GM18907 (cell line): ENCODE results near the gene BCR.

Source experiments
- ATAC-seq: cut with Tn5 transposase; IDR thresholded peaks from one replicate; pipeline ENCODE4 v1.9.1; 2021; ENCODE audit warnings: mild to moderate bottlenecking, moderate library complexity; ENCODE audit not compliant: unreplicated experiment

Gene BCR

DNA sequence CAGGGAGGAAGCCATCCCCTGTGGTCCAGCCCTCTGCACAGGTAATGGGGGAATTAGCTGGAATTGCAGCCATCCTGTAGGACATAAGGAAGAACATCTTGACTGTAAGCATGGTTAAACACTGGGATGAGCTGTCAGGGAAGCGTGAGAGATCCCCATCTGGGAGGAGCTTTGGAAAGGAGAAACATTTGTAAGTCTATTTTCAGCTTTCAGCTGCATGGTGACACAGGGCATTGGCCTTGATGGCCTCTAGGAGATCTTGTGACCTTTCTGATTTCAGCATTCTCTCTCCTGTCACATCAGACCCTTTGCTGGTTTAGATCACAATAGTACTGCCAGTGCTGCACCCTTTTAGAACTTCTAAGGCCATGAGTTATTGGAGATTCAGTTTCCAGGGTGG, 47.1 kb downstream of the BCR start:
- no peak for ATAC-seq

DNA sequence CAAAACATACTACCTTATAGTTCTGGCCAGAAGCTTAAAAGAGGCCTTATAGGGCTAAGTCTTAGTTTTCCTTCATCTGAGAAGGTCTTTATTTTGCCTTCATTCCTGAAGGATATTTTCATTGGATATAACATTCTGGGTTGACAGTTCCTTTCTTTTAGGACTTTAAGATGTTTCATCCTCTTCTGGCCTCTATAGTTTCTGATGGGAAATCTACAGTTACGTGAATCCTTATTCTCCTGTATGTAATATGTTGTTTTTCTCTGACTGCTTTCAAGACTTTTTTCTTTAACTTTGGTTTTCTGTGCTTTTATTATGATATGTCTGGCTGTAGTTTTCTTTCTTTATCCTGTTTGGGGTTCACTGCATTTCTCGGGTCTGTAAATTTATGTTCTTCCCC, 48.2 kb downstream of the BCR start:
- ATAC-seq, result no peak

DNA sequence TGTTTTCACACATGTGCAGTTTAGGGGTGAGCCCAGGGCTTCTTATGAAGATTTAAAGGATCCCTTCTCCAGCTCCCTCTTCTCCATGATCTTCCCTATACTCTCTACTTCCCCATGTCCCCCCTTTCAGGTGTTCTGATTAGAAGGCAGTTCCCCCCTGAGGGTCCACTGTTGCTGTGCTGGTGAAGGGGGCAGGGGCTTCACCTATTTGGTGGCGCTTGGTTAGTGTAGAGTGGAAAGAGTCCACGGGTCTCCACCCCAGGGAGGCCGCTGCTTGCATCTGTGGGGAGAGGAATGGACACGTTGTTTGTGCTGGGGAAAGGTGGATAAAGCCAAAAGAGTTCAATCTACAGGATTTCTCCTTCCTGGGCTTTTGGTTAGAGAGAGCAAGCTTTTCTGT, 49.3 kb downstream of the BCR start:
- no peak for ATAC-seq

DNA sequence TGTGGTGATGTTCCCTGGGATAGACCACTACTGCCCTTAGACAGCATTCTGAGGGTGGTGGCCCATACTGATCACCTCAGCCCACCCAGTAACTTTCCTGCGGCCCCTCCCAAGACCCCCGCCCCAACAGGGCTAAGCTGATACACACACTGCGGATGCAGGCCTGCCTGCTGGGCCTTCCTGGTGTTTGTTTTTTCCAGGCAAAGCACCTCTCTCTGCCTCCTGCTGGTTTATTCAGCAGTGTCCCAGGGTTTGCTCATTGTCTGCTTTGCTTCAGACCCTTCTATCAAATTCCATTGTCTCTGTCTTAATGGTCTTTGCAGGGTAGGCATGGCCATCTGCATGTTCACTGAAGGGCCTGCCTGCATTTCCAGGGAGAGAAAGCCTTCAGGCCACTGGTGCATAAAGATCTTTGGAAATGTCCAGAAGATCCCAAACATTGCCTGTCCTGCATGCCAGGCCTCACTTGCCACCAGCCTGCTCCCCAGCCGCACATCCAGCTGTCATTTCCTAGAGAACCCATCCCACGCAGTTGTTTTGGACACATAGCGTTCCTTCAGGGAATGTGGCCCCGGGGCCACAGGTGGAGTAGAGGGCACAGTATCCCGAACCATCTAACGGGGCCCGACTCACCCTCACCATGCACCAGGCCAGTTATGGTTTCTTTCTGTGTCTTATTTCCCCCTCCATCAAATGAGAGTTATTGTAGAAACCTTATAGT, 50.2 kb downstream of the BCR start:
- ATAC-seq, result no peak

DNA sequence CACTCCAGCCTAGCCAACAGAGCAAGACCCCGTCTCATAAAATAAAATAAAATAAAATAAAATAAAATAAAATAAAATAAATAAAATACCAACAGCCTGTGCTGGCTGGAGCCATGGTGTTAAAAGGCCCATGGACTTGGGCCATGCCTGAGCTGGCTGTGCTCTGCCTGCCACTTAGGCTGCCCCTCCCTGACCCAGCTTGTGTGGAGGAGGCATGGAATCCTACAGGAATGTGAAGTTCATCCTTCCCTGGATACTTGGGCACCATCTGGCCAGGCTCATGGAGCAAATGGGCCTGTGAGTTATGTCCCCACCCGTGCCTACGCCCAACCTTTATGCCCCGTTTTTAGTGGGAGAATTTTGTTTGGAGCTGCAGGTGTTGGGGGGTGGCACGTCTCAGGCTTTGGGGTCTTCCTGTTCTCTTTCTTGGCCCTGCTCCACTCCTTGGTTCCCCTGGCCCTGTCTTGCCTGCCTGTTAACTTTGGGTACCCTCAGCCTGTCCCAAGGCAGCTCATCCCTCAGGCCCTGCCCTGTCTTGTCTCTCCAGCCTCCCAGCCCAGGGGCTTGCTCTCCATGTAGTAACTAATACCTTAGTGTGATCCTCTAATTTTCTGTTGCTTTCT, 51.3 kb downstream of the BCR start:
- no peak for ATAC-seq

DNA sequence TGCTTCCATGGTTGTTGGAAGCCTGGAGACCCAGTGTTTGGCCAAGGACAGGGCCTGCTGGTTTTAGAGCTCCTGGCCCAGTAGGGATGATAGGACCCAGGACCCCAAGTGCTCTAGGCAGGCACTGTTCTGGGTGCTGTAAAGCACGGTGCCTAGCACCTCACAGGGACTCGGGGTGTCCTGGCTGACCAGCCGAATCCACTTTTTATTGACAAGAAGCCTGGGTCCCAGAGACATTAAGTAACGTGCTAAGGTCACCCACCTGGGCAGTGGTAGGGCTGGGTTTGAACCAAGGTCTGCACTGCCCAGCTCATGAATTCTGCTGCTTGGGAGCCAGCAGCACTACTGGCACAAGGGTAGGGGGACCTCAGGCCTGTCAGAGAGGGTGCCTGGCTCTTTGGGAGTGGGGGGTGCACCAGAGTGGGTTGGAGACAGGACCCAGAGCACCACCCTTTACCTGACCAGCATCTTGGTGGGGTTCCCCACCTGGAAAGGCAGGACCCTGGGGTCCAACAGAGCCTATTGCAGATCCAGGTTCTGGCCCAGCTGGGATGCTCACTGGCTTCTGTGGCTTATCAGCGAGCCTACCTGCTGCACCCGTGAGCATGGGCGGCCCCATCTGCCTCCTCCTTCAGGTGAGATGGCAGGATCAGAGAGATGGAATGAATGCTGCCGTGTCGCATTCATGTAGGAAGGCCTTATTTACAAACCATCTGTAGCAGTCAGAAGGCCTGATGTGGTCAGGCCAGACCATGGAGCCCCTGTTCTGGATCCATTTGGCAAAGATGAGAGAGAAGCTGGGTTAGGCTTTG, 52.0 kb downstream of the BCR start:
- ATAC-seq, result no peak

DNA sequence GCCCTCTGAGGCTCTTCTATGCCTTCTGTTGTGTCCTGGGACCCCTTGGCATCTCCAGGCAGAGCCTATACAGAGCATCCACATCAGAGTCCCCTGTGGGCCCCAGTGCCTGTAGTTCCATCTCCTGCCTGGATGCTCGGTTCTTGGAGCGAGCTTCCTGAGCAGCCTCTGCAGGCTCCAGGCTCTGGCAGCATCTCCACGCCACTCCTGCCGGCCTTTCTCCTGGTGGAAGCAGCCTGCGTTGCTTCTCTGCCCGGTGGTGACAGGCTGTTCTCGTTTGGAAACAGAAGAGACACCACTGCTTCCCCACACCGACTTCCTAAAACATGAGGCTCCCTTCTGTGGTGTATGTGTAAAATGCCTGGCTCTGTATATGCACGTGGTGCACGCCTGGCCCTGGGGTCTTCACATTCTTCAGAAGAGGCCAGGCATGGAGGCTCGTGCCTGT, 52.8 kb downstream of the BCR start:
- no peak for ATAC-seq

DNA sequence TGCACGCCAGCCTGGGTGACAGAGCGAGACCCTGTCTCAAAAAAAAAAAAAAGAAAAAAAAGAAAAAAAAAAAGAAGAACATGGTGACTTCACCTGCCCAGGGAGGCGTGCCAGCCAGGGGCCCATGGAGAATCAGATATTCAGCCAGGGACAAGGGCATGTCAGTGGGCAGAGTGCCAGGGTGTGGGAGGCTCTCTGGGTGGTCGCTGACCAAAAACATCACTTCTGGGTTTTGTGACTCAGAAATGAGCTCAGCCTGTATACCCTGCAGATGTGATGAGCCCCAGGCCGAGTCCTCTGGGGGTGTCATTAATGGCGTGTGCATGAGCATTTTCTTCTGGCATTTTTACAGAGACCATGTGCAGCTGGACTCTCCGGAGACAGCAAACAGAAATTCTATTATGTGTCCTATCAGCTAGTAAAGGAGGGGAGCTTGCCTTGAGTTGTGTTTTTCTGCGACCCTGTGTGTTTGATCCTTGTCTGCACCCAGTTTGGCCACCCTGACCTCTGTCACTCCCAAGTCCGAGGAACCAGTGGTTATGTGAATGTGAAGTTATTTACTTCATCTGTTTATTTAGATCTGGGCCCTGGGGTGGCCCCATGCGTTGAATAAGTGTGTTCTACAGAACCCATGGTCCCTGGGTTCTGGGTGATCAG, 53.6 kb downstream of the BCR start:
- ATAC-seq, result no peak

DNA sequence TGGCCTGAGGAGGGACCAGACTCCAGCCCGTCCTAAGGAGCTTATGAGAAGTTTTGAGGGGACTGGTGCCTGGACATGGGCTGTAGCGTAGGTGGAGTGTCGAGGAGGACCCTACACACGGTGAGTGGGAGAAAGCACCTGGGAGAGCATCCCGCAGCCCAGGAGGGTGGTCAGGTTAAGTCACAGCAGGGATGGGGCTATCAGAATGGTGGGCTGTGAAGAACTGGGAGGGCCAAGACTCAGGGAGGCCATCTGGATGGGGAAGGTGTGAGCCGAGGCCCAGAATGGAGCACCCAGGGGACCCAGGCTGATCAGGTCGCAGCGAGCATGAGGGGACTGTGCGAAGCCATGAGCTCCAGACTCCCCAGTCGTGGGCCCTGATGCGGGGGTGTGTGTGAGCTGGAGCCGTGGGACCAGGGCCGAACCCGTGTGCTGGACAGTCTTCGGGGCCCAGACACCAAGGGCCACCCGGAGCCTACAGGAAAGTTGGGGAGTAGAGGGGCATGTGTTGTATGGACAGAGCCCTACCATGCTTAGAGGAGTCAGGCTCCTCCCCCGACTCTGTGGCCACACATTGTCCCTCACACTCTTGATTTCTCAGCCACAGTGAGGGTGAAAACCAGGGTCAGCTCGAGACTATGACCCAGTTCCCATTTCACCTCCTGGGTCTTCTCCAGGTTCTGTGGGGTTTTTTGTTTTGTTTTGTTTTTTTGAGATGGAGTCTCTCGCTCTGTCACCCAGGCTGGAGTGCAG, 54.3 kb downstream of the BCR start:
- ATAC-seq, result no peak

DNA sequence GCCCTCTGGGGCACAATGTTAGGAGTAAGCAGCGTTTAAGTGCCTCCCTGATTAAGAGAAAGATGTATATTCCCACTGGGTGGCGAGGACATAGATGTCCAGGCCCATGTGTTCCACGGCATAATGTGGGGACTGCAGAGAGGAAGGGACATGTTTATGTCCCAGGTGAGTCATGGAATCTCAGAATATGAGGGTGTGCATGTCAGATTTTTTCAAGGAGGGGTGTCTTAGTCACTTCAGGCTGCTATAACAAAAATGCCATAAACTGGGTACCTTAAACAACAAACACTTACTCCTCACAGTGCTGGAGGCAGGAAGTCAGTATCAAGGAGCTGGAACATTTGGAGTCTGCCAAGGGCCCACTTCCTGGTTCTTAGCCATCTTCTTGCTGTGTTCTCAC, 55.1 kb downstream of the BCR start:
- no peak for ATAC-seq

DNA sequence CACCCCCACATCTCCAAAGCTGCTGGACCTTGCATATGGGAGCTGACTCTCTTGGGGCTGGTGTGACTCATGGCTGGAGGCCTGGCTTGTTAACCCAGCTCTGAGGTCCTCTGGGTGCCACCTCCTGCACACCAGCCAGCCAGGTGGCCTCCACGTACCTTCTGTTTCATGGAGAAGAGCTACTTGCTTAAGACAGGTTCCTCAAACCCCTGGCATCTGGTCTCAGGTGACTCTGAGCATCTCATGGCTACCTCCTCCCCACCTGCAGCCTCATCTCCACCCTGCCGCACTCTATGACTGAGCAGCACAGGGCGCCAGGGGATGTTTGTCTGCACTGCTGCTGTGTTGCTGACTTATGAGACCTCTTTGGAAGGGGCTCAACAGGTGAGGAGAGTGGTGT, 55.7 kb downstream of the BCR start:
- no peak for ATAC-seq

DNA sequence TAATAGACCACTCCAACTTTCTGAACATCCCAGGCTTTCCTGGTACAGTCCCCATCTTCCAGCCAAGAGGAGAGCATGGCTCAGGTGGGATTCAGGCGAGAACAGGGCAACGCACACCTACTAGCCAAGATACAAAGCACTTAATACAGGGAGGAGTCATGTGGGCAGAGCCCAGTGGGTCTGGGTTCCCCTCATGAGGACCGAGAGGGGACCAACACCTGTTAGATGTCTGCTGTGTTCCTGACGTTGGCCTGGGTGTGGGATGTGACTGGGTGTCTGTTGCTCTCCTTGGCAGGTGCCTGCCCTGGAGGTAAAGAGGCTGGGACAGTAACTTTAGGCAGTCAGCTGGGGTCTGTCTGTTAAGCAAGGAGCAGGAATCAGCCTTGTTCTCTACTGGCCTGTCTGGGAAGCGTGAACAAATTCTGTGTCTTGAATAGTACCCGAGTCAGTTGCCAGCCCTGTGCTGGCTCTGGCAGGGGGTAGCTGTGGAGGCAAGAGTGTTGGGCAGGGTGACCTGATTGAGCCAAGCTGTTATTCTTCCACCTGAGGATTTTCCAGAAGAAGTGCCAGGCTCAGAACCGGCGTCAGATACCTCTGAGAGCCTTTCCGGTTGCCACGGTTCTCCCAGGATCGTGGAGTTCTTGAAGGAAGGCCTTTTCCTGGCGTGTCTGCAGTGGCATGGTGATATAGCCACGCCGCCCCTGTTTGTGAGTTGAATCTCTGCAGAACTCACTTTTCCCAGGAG, 56.3 kb downstream of the BCR start:
- no peak for ATAC-seq

DNA sequence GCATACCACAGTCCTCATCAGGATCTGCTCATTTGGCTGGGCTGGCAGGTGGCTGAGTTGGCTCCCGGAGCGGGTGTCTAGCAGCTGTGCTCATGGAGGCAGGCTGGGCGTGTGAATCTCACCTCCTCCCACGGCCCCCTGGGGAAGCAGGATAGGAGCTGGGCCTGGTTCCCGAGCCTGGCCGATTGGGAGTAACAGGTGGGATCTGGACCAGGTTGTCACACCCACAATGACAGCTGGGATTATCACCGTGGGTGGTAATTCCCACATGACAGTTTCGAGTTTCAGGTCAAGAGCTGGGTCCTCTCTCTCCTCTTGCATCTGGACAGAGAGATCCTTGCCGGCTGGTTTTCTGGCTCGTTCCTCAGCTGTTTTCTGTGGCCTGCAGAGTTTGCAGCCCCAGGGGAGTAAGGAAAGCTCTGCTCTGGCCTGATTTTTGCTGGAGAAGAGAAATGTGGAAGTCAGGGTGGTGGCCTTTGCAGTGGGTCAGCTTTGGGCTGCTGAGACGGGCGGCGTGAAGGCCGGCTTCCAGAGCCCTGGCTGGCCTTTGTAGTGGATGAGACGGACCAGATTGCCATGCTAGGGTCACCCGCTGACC, 57.0 kb downstream of the BCR start:
- ATAC-seq, result no peak

DNA sequence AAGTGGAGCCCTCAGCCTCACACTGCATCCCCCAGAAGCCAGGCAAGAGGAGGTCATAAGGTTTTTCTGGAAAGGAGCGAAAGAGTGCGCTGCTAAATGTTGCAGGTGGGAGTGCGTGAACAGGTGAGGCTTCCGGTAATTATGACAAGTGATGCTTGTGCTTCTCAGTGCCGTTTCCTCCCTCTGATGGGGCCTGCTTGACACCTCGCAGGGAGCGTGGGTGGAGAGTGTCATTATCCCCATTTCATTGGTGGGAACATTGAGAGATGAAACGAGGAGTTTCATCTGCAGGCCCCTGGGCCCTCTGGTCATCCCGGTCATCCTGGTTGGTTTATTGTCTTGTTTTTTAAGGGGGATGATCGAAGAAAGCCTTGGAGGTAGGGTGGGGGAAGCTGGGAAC, 57.5 kb downstream of the BCR start:
- no peak for ATAC-seq

DNA sequence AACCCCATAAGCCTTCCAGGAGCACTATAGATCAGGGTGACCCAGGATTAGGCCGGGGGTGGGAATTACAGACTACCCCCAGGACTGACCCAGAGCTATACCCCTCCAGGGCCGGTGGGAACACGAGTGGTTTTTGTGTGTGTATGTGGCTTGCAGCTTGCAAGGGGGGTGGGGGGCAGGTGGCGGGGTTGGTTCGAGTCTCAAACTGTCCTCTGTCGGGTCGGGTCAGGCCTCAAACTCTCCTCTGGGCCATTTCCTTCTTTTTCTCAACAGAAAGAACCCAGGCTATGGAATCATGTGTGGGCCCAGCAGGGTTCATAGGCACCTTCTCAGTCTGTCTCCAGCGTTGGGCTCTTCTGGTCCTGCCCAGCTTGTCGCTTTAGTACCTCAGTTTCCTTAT, 58.4 kb downstream of the BCR start:
- no peak for ATAC-seq

DNA sequence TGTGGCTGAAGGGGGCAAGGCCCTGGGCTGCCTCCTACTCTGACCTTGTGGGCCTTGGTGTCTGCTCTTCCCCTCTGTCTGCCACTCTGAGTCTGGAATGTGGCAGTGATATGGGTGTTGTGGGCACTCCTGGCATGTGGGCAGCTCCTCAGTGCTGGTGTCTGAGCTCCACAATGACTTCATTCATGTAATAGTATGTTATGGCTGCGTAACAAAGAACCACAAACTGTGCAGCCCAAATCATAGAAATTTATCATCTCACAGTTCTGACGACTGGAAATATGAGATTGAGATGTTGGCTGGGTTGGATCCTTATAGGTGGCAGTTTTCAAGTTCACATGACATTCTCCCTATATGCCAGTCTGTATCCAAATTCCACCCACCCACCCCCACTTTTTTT, 59.1 kb downstream of the BCR start:
- ATAC-seq, result no peak

DNA sequence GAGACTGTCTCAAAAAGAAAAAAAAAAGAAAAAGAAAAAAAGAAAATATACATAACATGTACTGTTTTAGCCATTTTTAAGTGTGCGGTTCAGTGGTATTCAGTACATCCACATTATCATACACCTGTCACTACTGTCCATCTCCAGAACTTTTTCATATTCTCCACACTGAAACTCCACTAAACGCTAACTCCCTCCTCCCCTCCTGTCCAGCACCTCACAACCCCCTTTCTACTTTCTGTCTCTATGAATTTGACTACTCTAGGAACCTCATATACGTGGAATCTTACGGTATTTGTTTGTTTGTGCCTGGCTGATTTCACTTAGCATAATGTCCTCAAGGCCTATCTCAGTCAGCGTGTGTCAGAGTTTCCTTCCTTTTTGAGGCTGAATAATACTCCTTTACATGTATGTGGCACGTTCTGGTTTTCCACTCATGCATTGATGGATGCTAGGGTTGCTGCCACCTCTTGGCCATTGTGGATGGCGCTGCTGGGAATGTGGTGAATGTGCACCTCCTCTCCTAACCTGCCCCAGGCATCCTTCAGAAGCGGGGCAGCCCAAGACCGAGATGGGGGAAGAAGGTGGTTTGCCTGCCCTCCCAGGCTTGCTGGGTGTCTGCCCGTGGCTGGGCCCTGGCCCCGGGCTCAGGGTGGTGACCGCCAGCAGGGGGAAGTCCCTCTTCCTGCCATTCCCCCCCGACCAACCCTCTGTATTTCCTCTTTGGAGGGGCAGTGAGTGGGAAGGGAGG, 60.5 kb downstream of the BCR start:
- no peak for ATAC-seq

DNA sequence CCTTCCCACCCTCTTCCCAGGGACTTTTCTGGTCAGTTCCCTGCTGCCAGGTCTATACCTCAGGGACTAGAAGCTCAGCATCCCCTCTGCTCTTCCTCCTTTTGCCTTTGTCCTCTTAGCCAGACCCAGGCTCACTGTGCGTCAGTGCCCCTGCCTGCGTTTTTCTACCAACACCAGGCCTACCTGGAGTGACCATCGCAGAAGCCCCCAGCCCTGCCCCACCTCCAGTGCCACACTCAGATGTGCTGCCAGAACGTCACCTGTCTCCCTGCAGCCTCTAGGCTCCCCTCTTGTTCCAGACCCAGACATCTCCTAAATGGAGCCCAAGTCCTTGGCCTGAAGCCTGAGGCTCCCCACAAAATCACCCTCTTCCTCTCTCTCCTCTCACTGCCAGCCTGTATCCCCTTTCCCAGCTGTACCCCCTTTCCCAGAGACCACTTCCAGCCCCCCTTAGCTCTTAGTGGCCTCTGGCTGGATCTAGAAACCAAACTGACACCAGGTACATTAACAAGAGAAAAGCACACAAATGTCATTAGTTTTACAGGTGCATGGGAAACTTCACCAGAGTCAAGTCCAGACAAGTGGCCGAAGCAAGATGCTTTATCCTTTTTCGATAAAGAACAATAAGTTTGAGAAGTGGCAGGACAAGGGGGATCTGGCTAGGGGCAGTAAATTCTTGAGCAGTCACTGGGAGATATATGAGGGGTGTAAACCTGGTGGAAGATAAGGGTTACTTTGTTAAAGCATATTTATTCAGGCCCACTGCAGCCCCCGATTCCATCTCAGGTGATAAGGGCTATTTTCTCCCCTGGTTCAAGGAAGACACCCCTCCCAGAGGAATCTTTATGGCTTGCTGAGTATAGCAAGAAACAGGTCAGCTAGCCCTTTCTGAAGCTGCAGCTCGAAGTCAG, 61.5 kb downstream of the BCR start:
- ATAC-seq, result no peak
